ENCODE results near the gene HBB.

HBB gene

GRCh38 chr11:5246772-5247471 is 20.1 kb upstream of the HBB start:
- FAIRE-seq = no peak

- no peak for FAIRE-seq
These were observed 18.3 kb upstream of the HBB start for GRCh38 chr11:5245155-5245554.

- FAIRE-seq = no peak
These were observed 16.9 kb upstream of the HBB start for GRCh38 chr11:5243816-5244180.

GRCh38 chr11:5242933-5243815 is 16.3 kb upstream of the HBB start:
- no peak for FAIRE-seq

- FAIRE-seq = no peak
These were observed 15.3 kb upstream of the HBB start for GRCh38 chr11:5242208-5242607.

GRCh38 chr11:5241458-5241857 is 14.6 kb upstream of the HBB start:
- FAIRE-seq = no peak

- FAIRE-seq = no peak
These were observed 13.6 kb upstream of the HBB start for GRCh38 chr11:5240458-5240857.

- no peak for FAIRE-seq
These were observed 13.2 kb upstream of the HBB start for GRCh38 chr11:5240056-5240455.

GRCh38 chr11:5239046-5239445 is 12.2 kb upstream of the HBB start:
- FAIRE-seq = no peak

GRCh38 chr11:5238486-5238885 is 11.6 kb upstream of the HBB start:
- FAIRE-seq = no peak

- FAIRE-seq = no peak
These were observed 10.5 kb upstream of the HBB start for GRCh38 chr11:5237420-5237819.

- FAIRE-seq = no peak
These were observed 8.7 kb upstream of the HBB start for GRCh38 chr11:5235364-5236095.

GRCh38 chr11:5234381-5234834 is 7.5 kb upstream of the HBB start, which contains the start of gene HBD:
Gene HBD (minus strand): TSS chr11:5234483. CDS start chr11:5234433, 50 bp downstream.
- no peak for FAIRE-seq

GRCh38 chr11:5233307-5233706 is 6.4 kb upstream of the HBB start:
- no peak for FAIRE-seq

- FAIRE-seq = no peak
These were observed 6.0 kb upstream of the HBB start for GRCh38 chr11:5232821-5233220.

GRCh38 chr11:5232176-5232575 is 5.3 kb upstream of the HBB start:
- no peak for FAIRE-seq

- FAIRE-seq = no peak
These were observed 4.2 kb upstream of the HBB start for GRCh38 chr11:5231111-5231510.

GRCh38 chr11:5230266-5230665 is 3.4 kb upstream of the HBB start:
- FAIRE-seq = no peak

GRCh38 chr11:5229796-5230195 is 2.9 kb upstream of the HBB start:
- no peak for FAIRE-seq

GRCh38 chr11:5229356-5229755 is 2.5 kb upstream of the HBB start:
- no peak for FAIRE-seq

- FAIRE-seq = no peak
These were observed 1.3 kb upstream of the HBB start for GRCh38 chr11:5228124-5228523.

GRCh38 chr11:5227681-5228080 is 810 bp upstream of the HBB start:
- no peak for FAIRE-seq

- no peak for FAIRE-seq
These were observed 1.4 kb downstream of the HBB start for GRCh38 chr11:5225480-5225871.

Measured in TTC549 (cell line).